Neural cell (in vitro differentiated cells): ENCODE results near the gene TRMT1. TPM values are rescaled to one million over a fixed set of nuclear protein-coding genes. Genes with fewer than 3 reads are reported as not detected.

ENCODE experiments used
- H2AFZ ChIP-seq: fragments of 200-600, 300-800 bp; sonication (generic), shearing (Covaris generic); 2 replicates; pipeline ENCODE4 v1.6.0; 2014; ENCODE audit warnings: low read depth, mild to moderate bottlenecking, antibody characterized with exemption, low read length, moderate library complexity
- H3F3A ChIP-seq: fragments of 200-600 bp; shearing (Covaris generic); 2 replicates; pipeline ENCODE4 v1.6.1; 2016; ENCODE audit warnings: mild to moderate bottlenecking, moderate library complexity, mixed read lengths, antibody characterized with exemption, low read length; ENCODE audit not compliant: insufficient read depth, poor library complexity, severe bottlenecking
- H3K27ac ChIP-seq: fragments of 200-600, 300-800 bp; sonication (generic), shearing (Covaris generic); 2 replicates; pipeline ENCODE4 v1.5.1; 2014; ENCODE audit warnings: mild to moderate bottlenecking, low read length, moderate library complexity
- H3K27me3 ChIP-seq: fragments of 300-800, 200-600 bp; sonication (generic), shearing (Covaris generic); 2 replicates; pipeline ENCODE4 v1.6.0; 2014; ENCODE audit warnings: mild to moderate bottlenecking, low read depth, low read length, moderate library complexity; ENCODE audit not compliant: insufficient read depth
- H3K36me3 ChIP-seq: fragments of 300-800, 200-600 bp; sonication (generic), shearing (Covaris generic); 2 replicates; pipeline ENCODE4 v1.5.1; 2014; ENCODE audit warnings: mild to moderate bottlenecking, antibody characterized with exemption, low read length, moderate library complexity; ENCODE audit not compliant: insufficient read depth
- H3K4me2 ChIP-seq: fragments of 300-800, 200-600 bp; sonication (generic), shearing (Covaris generic); 2 replicates; pipeline ENCODE4 v1.6.0; 2014; ENCODE audit warnings: mild to moderate bottlenecking, low read length
- H3K4me3 ChIP-seq: fragments of 300-800, 200-600 bp; sonication (generic), shearing (Covaris generic); 2 replicates; pipeline ENCODE4 v1.5.1; 2014; ENCODE audit warnings: mild to moderate bottlenecking, low read length, moderate library complexity
- H3K79me2 ChIP-seq: fragments of 200-600 bp; shearing (Covaris generic); replicated peaks from 2 replicates; pipeline ENCODE4 v1.6.0; 2014; ENCODE audit warnings: mild to moderate bottlenecking, low read length, moderate library complexity; ENCODE audit not compliant: insufficient read depth
- H3K9ac ChIP-seq: fragments of 300-800, 200-600 bp; sonication (generic), shearing (Covaris generic); 2 replicates; pipeline ENCODE4 v1.6.1; 2016; ENCODE audit warnings: mild to moderate bottlenecking, low read length, mixed read lengths
- H3K9me2 ChIP-seq: fragments of 200-600 bp; shearing (Covaris generic); 2 replicates; pipeline ENCODE4 v1.6.1; 2016; ENCODE audit warnings: mild to moderate bottlenecking, low read length, mixed read lengths; ENCODE audit not compliant: insufficient read depth
- H3K9me3 ChIP-seq: fragments of 200-600, 300-800 bp; sonication (generic), shearing (Covaris generic); 2 replicates; pipeline ENCODE4 v1.6.1; 2016; ENCODE audit warnings: mild to moderate bottlenecking, mixed run types, low read length, moderate library complexity, mixed read lengths
- H4K20me1 ChIP-seq: fragments of 200-600 bp; shearing (Covaris generic); 2 replicates; pipeline ENCODE4 v1.6.1; 2016; ENCODE audit warnings: mild to moderate bottlenecking, mixed run types; ENCODE audit not compliant: insufficient read depth
- EZH2 ChIP-seq: fragments of 200-600, 300-800 bp; shearing (Covaris generic), sonication (generic); IDR thresholded peaks from 2 replicates; pipeline ENCODE4 v1.6.1; 2014; ENCODE audit warnings: antibody characterized with exemption, low read length, borderline replicate concordance, mild to moderate bottlenecking; ENCODE audit not compliant: insufficient read depth, poor library complexity, severe bottlenecking
- POLR2AphosphoS5 ChIP-seq: IDR thresholded peaks from 2 replicates; pipeline ENCODE4 v1.6.1; 2012
- SMC3 ChIP-seq: fragments of 450-650 bp; conservative IDR thresholded peaks from 2 replicates; pipeline ENCODE4 v1.6.1; 2014; ENCODE audit warnings: antibody characterized with exemption, mild to moderate bottlenecking, moderate library complexity; ENCODE audit not compliant: poor library complexity
- TAF1 ChIP-seq: IDR thresholded peaks from 2 replicates; pipeline ENCODE4 v1.6.1; 2012; ENCODE audit warnings: low read depth
- polyA plus RNA-seq: library from polyadenylated mRNA; depleted of rRNA; stranded (reverse); fragments of >200 nt; gene quantifications from 2 replicates; pipeline ENCODE4 v1.2.3, GENCODE V29; 2014

The TRMT1 gene
- polyA plus RNA-seq, 1 donor from 2014 or later: 94.4 TPM

- Histone ChIP-seq H2AFZ (no peak overlapping the region), H4K20me1 (no peaks in the 10 kb centered on the region), H3K9me2 (no peaks in the 10 kb centered on the region), H3K4me3 (no peak overlapping the region), H3F3A (no peaks in the 10 kb centered on the region), H3K27me3 (peaks cover 84% of the 10 kb centered on the region), H3K36me3 (no peaks in the 10 kb centered on the region), H3K9me3 (no peaks in the 10 kb centered on the region), H3K79me2 (no peaks in the 10 kb centered on the region), H3K27ac (no peak overlapping the region), H3K9ac (no peak overlapping the region), H3K4me2 (no peak overlapping the region)
- TF ChIP-seq SMC3: no peak
- TF ChIP-seq EZH2: peak; percentile 83
These were observed 17.2 kb downstream of the TRMT1 start for GRCh38 chr19:13099073-13099999.

- no peak overlapping the region for H3K4me2 ChIP-seq
- no peak overlapping the region for H3K9ac ChIP-seq
- no peak overlapping the region for H3K27ac ChIP-seq
- TF ChIP-seq TAF1 (no peak), POLR2AphosphoS5 (peak; percentile 11), EZH2 (peak; percentile 88)
- H3K4me3 ChIP-seq: no peak overlapping the region
- H4K20me1 ChIP-seq: no peaks in the 10 kb centered on the region
- H3F3A ChIP-seq: no peaks in the 10 kb centered on the region
- no peak overlapping the region for H2AFZ ChIP-seq
- H3K79me2 ChIP-seq: no peaks in the 10 kb centered on the region
- no peaks in the 10 kb centered on the region for H3K36me3 ChIP-seq
- no peaks in the 10 kb centered on the region for H3K9me2 ChIP-seq
- peaks cover 89% of the 10 kb centered on the region for H3K27me3 ChIP-seq
- H3K9me3 ChIP-seq: no peaks in the 10 kb centered on the region
These were observed 18.1 kb downstream of the TRMT1 start for GRCh38 chr19:13098277-13099072.

GRCh38 chr19:13097463-13098258 is 18.9 kb downstream of the TRMT1 start:
- Histone ChIP-seq H3K36me3 (no peaks in the 10 kb centered on the region), H3K9me3 (no peaks in the 10 kb centered on the region), H3K9ac (no peak overlapping the region), H3K79me2 (no peaks in the 10 kb centered on the region), H3K4me3 (no peak overlapping the region), H3K27ac (no peak overlapping the region), H4K20me1 (no peaks in the 10 kb centered on the region), H2AFZ (no peak overlapping the region), H3K9me2 (no peaks in the 10 kb centered on the region), H3K27me3 (peaks cover 85% of the 10 kb centered on the region), H3F3A (no peaks in the 10 kb centered on the region), H3K4me2 (no peak overlapping the region)
- TF ChIP-seq EZH2: peak; percentile 62
- TF ChIP-seq SMC3: no peak

GRCh38 chr19:13097033-13097462 is 19.5 kb downstream of the TRMT1 start:
- Histone ChIP-seq H4K20me1 (no peaks in the 10 kb centered on the region), H3K9ac (no peak overlapping the region), H2AFZ (no peak overlapping the region), H3K9me2 (no peaks in the 10 kb centered on the region), H3K27ac (no peak overlapping the region), H3K9me3 (no peaks in the 10 kb centered on the region), H3K79me2 (no peaks in the 10 kb centered on the region), H3K4me3 (no peak overlapping the region), H3K27me3 (peaks cover 79% of the 10 kb centered on the region), H3K36me3 (no peaks in the 10 kb centered on the region), H3F3A (no peaks in the 10 kb centered on the region), H3K4me2 (no peak overlapping the region)
- no peak for TF ChIP-seq EZH2
- peak; percentile 76 for TF ChIP-seq POLR2AphosphoS5
